ENCODE results near the gene ATF2. TPM values are rescaled to one million over a fixed set of nuclear protein-coding genes. Genes with fewer than 3 reads are reported as not detected.

Gene ATF2
- total and polyA plus RNA-seq, 2 of the 13 experiments (the other 11 are each of a cell fraction or from before 2014, with no cell fraction given): 91.6 to 95.1 TPM

- TF ChIP-seq BCLAF1 (IDR thresholded peaks at IDR 0.05) (no peak), ATF4 (CRISPR knock-in tag; IDR thresholded peaks at IDR 0.05) (0 out of 4 replicates have a peak, but pooled peaks of 1 of the 2 experiments have one; percentile 30), MBNL3 (CRISPR knock-in tag; conservative IDR thresholded peaks at IDR 0.05) (no peak), DNMT1 (CRISPR knock-in tag; IDR thresholded peaks at IDR 0.05) (no peak), NFKB2 (CRISPR knock-in tag; IDR thresholded peaks at IDR 0.05; ENCODE audit: borderline replicate concordance) (no peak), ZNF274 (CRISPR knock-in tag; IDR thresholded peaks at IDR 0.05) (no peak), FOXA3 (CRISPR knock-in tag; IDR thresholded peaks at IDR 0.05) (no peak), ZNF546 (CRISPR knock-in tag; conservative IDR thresholded peaks at IDR 0.05) (no peak), ZSCAN31 (CRISPR knock-in tag; IDR thresholded peaks at IDR 0.05; ENCODE audit: low read depth) (0 out of 2 replicates have a peak, but pooled peaks have one; percentile 9), PITX1 (CRISPR knock-in tag; IDR thresholded peaks at IDR 0.05) (no peak), TFDP1 (CRISPR knock-in tag; IDR thresholded peaks at IDR 0.05; ENCODE audit: borderline replicate concordance) (no peak), NCOA2 (CRISPR knock-in tag; IDR thresholded peaks at IDR 0.05) (peak; percentile 10; the same call in 1 of the 2 replicates), PLSCR1 (CRISPR knock-in tag; IDR thresholded peaks at IDR 0.05; ENCODE audit: borderline replicate concordance) (no peak), MZF1 (CRISPR knock-in tag; IDR thresholded peaks at IDR 0.05; ENCODE audit: borderline replicate concordance) (no peak), BHLHE40 (IDR thresholded peaks at IDR 0.05; ENCODE audit: low read length) (no peak), RFXANK (CRISPR knock-in tag; IDR thresholded peaks at IDR 0.05) (no peak; the same call in 1 of the 2 replicates), TCF7L2 (IDR thresholded peaks at IDR 0.05; ENCODE audit: low read depth, low read length) (no peak), AHDC1 (CRISPR knock-in tag; IDR thresholded peaks at IDR 0.05; ENCODE audit: borderline replicate concordance) (no peak), ZNF382 (CRISPR knock-in tag; IDR thresholded peaks at IDR 0.05; ENCODE audit: borderline replicate concordance) (no peak)
Observed at GRCh38 chr2:175181877-175182308, 13.9 kb upstream of the ATF2 start (continued).

All from HepG2 (cell line).